DND-41 (cell line): ENCODE measurements around the gene PRKCA.

Experiments used
- ATAC-seq: fragments of 200-7000 bp; cut with Tn5 transposase; 3 replicates; pipeline ENCODE4 v1.9.1; 2021; ENCODE audit warnings: low read depth; ENCODE audit not compliant: insufficient read depth
- DNase-seq: peaks from one replicate; pipeline ENCODE4 v3.0.0-alpha.2; 2020
- H2AFZ ChIP-seq: 2 replicates; pipeline ENCODE4 v1.6.0; 2012; ENCODE audit warnings: low read depth, low read length
- H3K27ac ChIP-seq: 2 replicates; pipeline ENCODE4 v1.5.1; 2012; ENCODE audit warnings: low read length, inconsistent platforms
- H3K27me3 ChIP-seq: fragments of 200-600 bp; sonication (generic); 2 replicates; pipeline ENCODE4 v1.6.0; 2012; ENCODE audit warnings: low read length, mild to moderate bottlenecking, inconsistent platforms; ENCODE audit not compliant: insufficient read depth, poor library complexity
- H3K36me3 ChIP-seq: 2 replicates; pipeline ENCODE4 v1.5.1; 2012; ENCODE audit warnings: low read length, inconsistent platforms; ENCODE audit not compliant: insufficient read depth
- H3K4me1 ChIP-seq: 2 replicates; pipeline ENCODE4 v1.5.1; 2012; ENCODE audit warnings: mild to moderate bottlenecking, low read length; ENCODE audit not compliant: insufficient read depth
- H3K4me2 ChIP-seq: 2 replicates; pipeline ENCODE4 v1.6.0; 2012; ENCODE audit warnings: mild to moderate bottlenecking, moderate library complexity, low read length, inconsistent platforms; ENCODE audit not compliant: insufficient read depth
- H3K4me3 ChIP-seq, 2 experiments: fragments of 200-600 bp in 1 of 2; shearing (Covaris generic) in 1 of 2; 2 replicates each; pipeline ENCODE4 v1.5.1; 2012 to 2016; ENCODE audit warnings: inconsistent platforms in 2 of 2, low read length in 2 of 2, mild to moderate bottlenecking in 2 of 2, low read depth in 1 of 2, moderate library complexity in 1 of 2
- H3K79me2 ChIP-seq: 2 replicates; pipeline ENCODE4 v1.6.0; 2012; ENCODE audit warnings: low read length, inconsistent platforms; ENCODE audit not compliant: insufficient read depth
- H3K9ac ChIP-seq: 2 replicates; pipeline ENCODE4 v1.6.0; 2012; ENCODE audit warnings: low read depth, mild to moderate bottlenecking, inconsistent platforms, low read length, moderate library complexity
- H3K9me3 ChIP-seq: 2 replicates; pipeline ENCODE4 v1.5.1; 2012; ENCODE audit warnings: low read length, moderate library complexity, mild to moderate bottlenecking, inconsistent platforms; ENCODE audit not compliant: insufficient read depth, severe bottlenecking
- H4K20me1 ChIP-seq: 2 replicates; pipeline ENCODE4 v1.6.0; 2012; ENCODE audit warnings: low read length; ENCODE audit not compliant: insufficient read depth
- EZH2 ChIP-seq: IDR thresholded peaks from 3 replicates; pipeline ENCODE4 v1.6.1; 2012; ENCODE audit warnings: borderline replicate concordance, low read depth, mild to moderate bottlenecking, moderate library complexity, low read length, inconsistent platforms; ENCODE audit not compliant: severe bottlenecking
- TF ChIP-seq, protein P1 (sequence below): IDR thresholded peaks from 2 replicates; pipeline ENCODE4 v1.5.1; 2012; ENCODE audit warnings: borderline replicate concordance, low read length, moderate library complexity, mild to moderate bottlenecking; ENCODE audit not compliant: poor library complexity, severe bottlenecking; ENCODE audit errors: extremely low read depth

Gene PRKCA

DNA sequence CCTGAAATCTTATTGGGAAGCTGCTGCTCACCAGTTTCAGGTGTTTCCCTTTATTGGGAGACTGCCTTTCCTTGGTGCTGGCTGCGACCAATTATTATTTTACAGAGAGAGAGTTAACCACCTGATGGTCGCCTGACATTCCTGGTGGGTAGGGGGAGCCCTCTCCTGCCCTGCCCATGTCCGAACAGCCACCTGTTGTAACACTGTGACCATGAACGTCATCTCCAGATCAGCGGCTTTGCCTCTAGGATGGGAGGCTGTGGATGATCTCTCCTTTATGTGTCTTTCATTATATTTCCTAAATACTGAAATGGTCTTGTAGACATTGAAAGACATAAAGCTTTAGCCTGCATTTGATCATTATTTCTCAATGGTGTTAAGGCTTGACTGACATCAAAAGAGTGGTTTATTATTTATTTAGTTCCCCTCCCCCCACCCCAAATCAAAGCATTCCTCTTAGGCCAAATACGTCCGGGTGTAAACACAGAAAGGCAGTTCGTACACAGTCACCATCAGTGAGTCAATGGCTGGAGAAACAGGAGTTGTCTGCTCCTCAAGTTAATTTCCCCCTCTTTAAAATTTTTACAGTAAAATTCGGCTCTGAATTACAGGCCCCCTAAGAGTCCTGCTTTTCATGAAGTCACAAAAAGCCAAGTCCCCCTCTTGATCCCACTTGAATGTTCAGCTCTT lies 474.7 kb downstream of the PRKCA start:
- Histone ChIP-seq H3K36me3 (peaks cover 36% of the 10 kb centered on the region), H3K9ac (no peak overlapping the region)

DNA sequence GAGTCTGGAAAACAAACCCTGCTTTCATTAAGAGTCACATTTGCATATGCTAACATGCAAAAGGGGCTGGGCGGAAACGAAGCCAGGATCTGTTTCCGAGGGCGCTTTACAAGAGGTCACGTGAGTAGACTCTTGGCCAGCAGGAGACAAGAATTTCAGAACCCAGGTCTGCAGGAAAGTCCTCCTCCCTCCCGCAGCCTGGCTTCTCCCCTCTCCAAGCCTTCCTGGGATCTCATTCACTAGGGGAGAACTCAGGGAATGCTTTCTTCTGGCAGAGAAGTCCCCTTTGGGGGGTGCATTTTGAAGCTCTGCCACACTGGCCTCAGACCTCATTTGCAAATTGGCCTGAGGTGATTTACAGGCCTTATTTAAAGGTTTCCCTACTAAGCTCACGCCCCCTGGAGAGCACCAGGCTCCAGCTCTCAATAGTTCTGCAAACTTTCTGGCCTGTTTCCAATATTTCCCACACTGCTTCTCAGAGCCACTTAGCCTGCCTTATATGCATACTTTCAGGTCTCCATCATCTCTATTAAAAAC lies 475.3 kb downstream of the PRKCA start:
- H3K27me3 ChIP-seq, result no peaks in the 10 kb centered on the region
- H2AFZ ChIP-seq, result no peak overlapping the region
- no peaks in the 10 kb centered on the region for H4K20me1 ChIP-seq
- H3K79me2 ChIP-seq, result no peaks in the 10 kb centered on the region
- no peak overlapping the region for H3K4me2 ChIP-seq
- peaks cover 39% of the 10 kb centered on the region for H3K36me3 ChIP-seq
- H3K27ac ChIP-seq, result no peak overlapping the region
- no peak overlapping the region for H3K4me3 ChIP-seq
- DNase-seq, result no peak
- ATAC-seq, result no peak
- H3K4me1 ChIP-seq, result no peaks in the 10 kb centered on the region
- no peak for TF ChIP-seq EZH2
- TF ChIP-seq, protein P1, sequence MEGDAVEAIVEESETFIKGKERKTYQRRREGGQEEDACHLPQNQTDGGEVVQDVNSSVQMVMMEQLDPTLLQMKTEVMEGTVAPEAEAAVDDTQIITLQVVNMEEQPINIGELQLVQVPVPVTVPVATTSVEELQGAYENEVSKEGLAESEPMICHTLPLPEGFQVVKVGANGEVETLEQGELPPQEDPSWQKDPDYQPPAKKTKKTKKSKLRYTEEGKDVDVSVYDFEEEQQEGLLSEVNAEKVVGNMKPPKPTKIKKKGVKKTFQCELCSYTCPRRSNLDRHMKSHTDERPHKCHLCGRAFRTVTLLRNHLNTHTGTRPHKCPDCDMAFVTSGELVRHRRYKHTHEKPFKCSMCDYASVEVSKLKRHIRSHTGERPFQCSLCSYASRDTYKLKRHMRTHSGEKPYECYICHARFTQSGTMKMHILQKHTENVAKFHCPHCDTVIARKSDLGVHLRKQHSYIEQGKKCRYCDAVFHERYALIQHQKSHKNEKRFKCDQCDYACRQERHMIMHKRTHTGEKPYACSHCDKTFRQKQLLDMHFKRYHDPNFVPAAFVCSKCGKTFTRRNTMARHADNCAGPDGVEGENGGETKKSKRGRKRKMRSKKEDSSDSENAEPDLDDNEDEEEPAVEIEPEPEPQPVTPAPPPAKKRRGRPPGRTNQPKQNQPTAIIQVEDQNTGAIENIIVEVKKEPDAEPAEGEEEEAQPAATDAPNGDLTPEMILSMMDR, result no peak
- no peaks in the 10 kb centered on the region for H3K9me3 ChIP-seq
- no peak overlapping the region for H3K9ac ChIP-seq

More for the DNA sequence above, 474.7 kb downstream of the PRKCA start:
- no peak overlapping the region for H3K4me2 ChIP-seq
- ATAC-seq (no peak), DNase-seq (no peak)
- H2AFZ ChIP-seq, result no peak overlapping the region
- TF ChIP-seq EZH2, result no peak
- TF ChIP-seq, protein P1, result no peak
- H3K79me2 ChIP-seq, result no peaks in the 10 kb centered on the region
- no peak overlapping the region for H3K4me3 ChIP-seq
- no peaks in the 10 kb centered on the region for H3K27me3 ChIP-seq
- H3K4me1 ChIP-seq, result no peaks in the 10 kb centered on the region
- no peak overlapping the region for H3K27ac ChIP-seq
- no peaks in the 10 kb centered on the region for H3K9me3 ChIP-seq
- H4K20me1 ChIP-seq, result no peaks in the 10 kb centered on the region

DNA sequence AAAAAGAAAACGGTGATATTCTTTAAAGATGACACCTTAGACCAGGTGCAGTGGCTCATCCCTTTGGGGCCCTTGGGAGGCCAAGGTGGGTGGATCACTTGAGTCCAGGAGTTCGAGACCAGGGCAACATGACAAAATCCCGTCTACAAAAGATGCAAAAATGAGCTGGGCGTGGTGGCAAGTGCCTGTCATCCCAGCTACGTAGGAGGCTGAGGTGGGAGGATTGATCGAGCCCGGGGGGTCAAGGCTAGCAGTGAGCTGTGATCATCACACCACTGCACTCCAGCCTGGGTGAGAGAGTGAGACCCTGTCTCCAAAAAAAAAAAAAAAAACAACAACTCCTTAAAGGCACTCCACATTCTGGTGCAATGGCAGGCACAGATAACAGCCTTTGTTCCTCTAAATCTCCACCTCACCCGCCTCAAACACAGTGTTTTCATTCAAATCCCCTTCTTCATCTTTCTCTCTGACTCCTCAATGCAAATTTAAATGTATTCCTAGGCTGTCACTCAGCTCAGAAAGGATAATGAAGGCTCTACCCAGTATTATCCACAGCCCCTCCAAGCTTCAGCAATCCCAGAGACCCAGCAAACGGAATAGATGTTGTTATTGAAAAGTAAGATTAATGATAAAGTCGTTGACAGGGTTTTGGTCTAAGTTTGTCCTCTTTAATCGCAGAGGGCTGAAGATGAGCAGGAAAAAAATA lies 476.3 kb downstream of the PRKCA start:
- TF ChIP-seq, protein P1, result no peak
- no peak for TF ChIP-seq EZH2
- H4K20me1 ChIP-seq, result no peaks in the 10 kb centered on the region
- no peaks in the 10 kb centered on the region for H3K9me3 ChIP-seq
- ATAC-seq, result no peak
- H3K79me2 ChIP-seq, result no peaks in the 10 kb centered on the region
- no peak overlapping the region for H3K9ac ChIP-seq
- H3K36me3 ChIP-seq, result peaks cover 37% of the 10 kb centered on the region
- H3K4me3 ChIP-seq, result no peak overlapping the region
- no peak overlapping the region for H3K27ac ChIP-seq
- H3K4me1 ChIP-seq, result no peaks in the 10 kb centered on the region
- H2AFZ ChIP-seq, result no peak overlapping the region
- no peak for DNase-seq
- H3K4me2 ChIP-seq, result no peak overlapping the region
- no peaks in the 10 kb centered on the region for H3K27me3 ChIP-seq
